Suprapubic skin (tissue), 3 donors: ENCODE data around the gene AGBL5.

Experiments used
- POLR2AphosphoS5 ChIP-seq, 3 donors: sonication (generic); formaldehyde crosslinking; IDR thresholded peaks; one replicate each; pipeline ENCODE4 v1.6.1; 2017; ENCODE audit warnings: antibody characterized with exemption in 3 of 3
- TF ChIP-seq, protein P1 (sequence below), 2 donors: fragments of 200-600 bp in 1 of 2; fragments of 450-650 bp in 1 of 2; sonication (generic) in 1 of 2; IDR thresholded peaks; one replicate each; pipeline ENCODE4 v1.5.1; 2016 to 2019; ENCODE audit warnings: antibody characterized with exemption in 2 of 2, mild to moderate bottlenecking in 1 of 2, moderate library complexity in 1 of 2

DNA sequence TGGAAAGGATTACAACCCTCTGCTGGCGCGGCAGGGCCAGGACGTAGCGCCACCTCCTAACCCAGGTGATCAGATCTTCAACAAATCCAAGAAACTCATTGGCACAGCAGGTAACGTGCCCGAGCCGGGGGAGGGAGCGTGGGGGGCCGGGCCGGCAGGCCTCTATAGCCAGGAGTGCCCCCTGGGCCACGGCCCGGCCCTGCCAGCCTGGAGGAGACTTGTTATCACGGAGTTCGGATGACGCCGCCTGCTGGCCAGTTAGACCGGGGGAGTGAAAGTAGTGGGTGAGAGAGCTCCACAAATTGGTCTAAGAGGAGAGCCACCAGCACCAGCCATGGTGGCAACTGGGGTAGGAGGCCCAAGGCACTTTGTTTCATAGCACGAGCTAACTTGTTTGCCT lies 27.3 kb upstream of the AGBL5 start:
- TF ChIP-seq, protein P1, sequence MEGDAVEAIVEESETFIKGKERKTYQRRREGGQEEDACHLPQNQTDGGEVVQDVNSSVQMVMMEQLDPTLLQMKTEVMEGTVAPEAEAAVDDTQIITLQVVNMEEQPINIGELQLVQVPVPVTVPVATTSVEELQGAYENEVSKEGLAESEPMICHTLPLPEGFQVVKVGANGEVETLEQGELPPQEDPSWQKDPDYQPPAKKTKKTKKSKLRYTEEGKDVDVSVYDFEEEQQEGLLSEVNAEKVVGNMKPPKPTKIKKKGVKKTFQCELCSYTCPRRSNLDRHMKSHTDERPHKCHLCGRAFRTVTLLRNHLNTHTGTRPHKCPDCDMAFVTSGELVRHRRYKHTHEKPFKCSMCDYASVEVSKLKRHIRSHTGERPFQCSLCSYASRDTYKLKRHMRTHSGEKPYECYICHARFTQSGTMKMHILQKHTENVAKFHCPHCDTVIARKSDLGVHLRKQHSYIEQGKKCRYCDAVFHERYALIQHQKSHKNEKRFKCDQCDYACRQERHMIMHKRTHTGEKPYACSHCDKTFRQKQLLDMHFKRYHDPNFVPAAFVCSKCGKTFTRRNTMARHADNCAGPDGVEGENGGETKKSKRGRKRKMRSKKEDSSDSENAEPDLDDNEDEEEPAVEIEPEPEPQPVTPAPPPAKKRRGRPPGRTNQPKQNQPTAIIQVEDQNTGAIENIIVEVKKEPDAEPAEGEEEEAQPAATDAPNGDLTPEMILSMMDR (IDR thresholded peaks at IDR 0.05): no peak
- TF ChIP-seq POLR2AphosphoS5 (IDR thresholded peaks at IDR 0.05): no peak
